H1 (cell line): Measurements from ENCODE around the gene ZBTB26. TPM values are rescaled to one million over a fixed set of nuclear protein-coding genes. Genes with fewer than 3 reads are reported as not detected.

Experiments used
- CTCF ChIA-PET: fragments of 300-600 bp; sonication (Branson Sonifier 250); formaldehyde crosslinking; loops from one replicate; lab custom pipeline; 2021; ENCODE audit not compliant: partially characterized antibody; lab: Charles Lee
- POLR2A ChIA-PET: fragments of 300-600 bp; sonication (Branson Sonifier 250); formaldehyde crosslinking; loops from one replicate; lab custom pipeline; 2021; ENCODE audit warnings: inconsistent platforms; ENCODE audit not compliant: partially characterized antibody; lab: Charles Lee
- DNase-seq, 2 experiments: peaks; one replicate each; pipeline versions ENCODE4 v3.0.0 to v3.0.0-alpha.2; 2010 to 2022; ENCODE audit warnings: low spot score in 2 of 2, low read depth in 1 of 2, mixed read lengths in 1 of 2
- FAIRE-seq: peaks from 2 replicates; lab custom pipeline; 2011; peaks lifted over from hg19 to GRCh38; lab: Jason Lieb, UNC
- H2AFZ ChIP-seq: 2 replicates; pipeline ENCODE4 v1.8.1; 2012; ENCODE audit warnings: low read length, inconsistent platforms
- H2AK5ac ChIP-seq: 2 replicates; pipeline ENCODE4 v1.6.1; 2013; ENCODE audit warnings: low read depth, low read length
- H2BK120ac ChIP-seq: replicated peaks from 2 replicates; pipeline ENCODE3; 2013; ENCODE audit warnings: low read depth, low read length, inconsistent platforms
- H2BK12ac ChIP-seq: 2 replicates; pipeline ENCODE4 v1.6.1; 2013; ENCODE audit warnings: low read depth, low read length
- H2BK15ac ChIP-seq: 2 replicates; pipeline ENCODE4 v1.6.1; 2013; ENCODE audit warnings: low read length
- H2BK20ac ChIP-seq: 2 replicates; pipeline ENCODE4 v1.6.1; 2013; ENCODE audit warnings: low read length
- H2BK5ac ChIP-seq: 2 replicates; pipeline ENCODE4 v1.6.1; 2013; ENCODE audit warnings: low read depth, low read length
- H3K14ac ChIP-seq: 2 replicates; pipeline ENCODE4 v1.6.1; 2013; ENCODE audit warnings: inconsistent platforms; ENCODE audit not compliant: insufficient read length
- H3K18ac ChIP-seq: 2 replicates; pipeline ENCODE4 v1.6.1; 2013; ENCODE audit warnings: low read length; ENCODE audit errors: extremely low read depth
- H3K23ac ChIP-seq: 2 replicates; pipeline ENCODE4 v1.6.1; 2013; ENCODE audit warnings: inconsistent platforms; ENCODE audit not compliant: insufficient read length
- H3K23me2 ChIP-seq: 2 replicates; pipeline ENCODE4 v1.6.1; 2013; ENCODE audit warnings: low read depth, low read length
- H3K27ac ChIP-seq: 2 replicates; pipeline ENCODE4 v1.6.1; 2011; ENCODE audit warnings: low read depth, low read length, inconsistent platforms
- H3K27me3 ChIP-seq, 4 experiments: replicated peaks in 1 of 4; 1 replicate in 1 of 4; 2 replicates in 3 of 4; pipeline versions ENCODE4 v1.6.1 to v1.8.1; 2011 to 2013; ENCODE audit warnings: low read length in 3 of 4, mild to moderate bottlenecking in 3 of 4, inconsistent platforms in 2 of 4, mixed read lengths in 2 of 4, moderate library complexity in 1 of 4; ENCODE audit not compliant: control insufficient read depth in 3 of 4, insufficient read depth in 3 of 4; ENCODE audit errors: extremely low read depth in 1 of 4
- H3K36me3 ChIP-seq, 4 experiments: 2 replicates each; pipeline versions ENCODE4 v1.6.1 to v1.8.1; 2011 to 2013; ENCODE audit warnings: mild to moderate bottlenecking in 4 of 4, low read length in 3 of 4, moderate library complexity in 2 of 4, control low read depth in 1 of 4, inconsistent platforms in 1 of 4; ENCODE audit not compliant: insufficient read depth in 4 of 4, control insufficient read depth in 2 of 4
- H3K4ac ChIP-seq: replicated peaks from 2 replicates; pipeline ENCODE3; 2013; ENCODE audit warnings: low read length, low read depth, mixed read lengths, inconsistent platforms; ENCODE audit not compliant: insufficient read length
- H3K4me1 ChIP-seq, 4 experiments: replicated peaks in 1 of 4; 1 replicate in 1 of 4; 2 replicates in 3 of 4; pipeline versions ENCODE4 v1.6.1 to v1.8.1; 2011 to 2013; ENCODE audit warnings: low read length in 3 of 4, inconsistent platforms in 2 of 4, mixed read lengths in 1 of 4; ENCODE audit not compliant: insufficient read depth in 4 of 4, control insufficient read depth in 3 of 4
- H3K4me2 ChIP-seq, 2 experiments: 2 replicates each; pipeline versions ENCODE4 v1.6.1 to v1.8.1; 2011 to 2013; ENCODE audit warnings: low read depth in 2 of 2, low read length in 2 of 2, control low read depth in 1 of 2, inconsistent platforms in 1 of 2, mild to moderate bottlenecking in 1 of 2; ENCODE audit not compliant: insufficient read depth in 1 of 2
- H3K4me3 ChIP-seq, 4 experiments: fragments of 200-600, 300-600 bp in 1 of 4; sonication (generic), shearing (Covaris generic), sonication (Bioruptor Twin) in 1 of 4; 2 replicates each; pipeline versions ENCODE4 v1.5.1 to v1.8.1; 2011 to 2016; ENCODE audit warnings: low read length in 4 of 4, low read depth in 3 of 4, control low read depth in 2 of 4, inconsistent platforms in 2 of 4, mild to moderate bottlenecking in 2 of 4, mixed read lengths in 1 of 4, moderate library complexity in 1 of 4; ENCODE audit not compliant: insufficient read depth in 2 of 4; ENCODE audit errors: extremely low read depth in 1 of 4
- H3K56ac ChIP-seq: replicated peaks from 2 replicates; pipeline ENCODE3; 2013; ENCODE audit warnings: low read depth, mild to moderate bottlenecking, mixed read lengths, low read length, inconsistent platforms; ENCODE audit not compliant: insufficient read length
- H3K79me1 ChIP-seq: 2 replicates; pipeline ENCODE4 v1.6.1; 2013; ENCODE audit warnings: low read depth, low read length, control low read depth
- H3K79me2 ChIP-seq, 2 experiments: 2 replicates each; pipeline versions ENCODE4 v1.6.1 to v1.8.1; 2012 to 2013; ENCODE audit warnings: low read length in 2 of 2, mild to moderate bottlenecking in 2 of 2, inconsistent platforms in 1 of 2; ENCODE audit not compliant: insufficient read depth in 2 of 2, control insufficient read depth in 1 of 2
- H3K9ac ChIP-seq, 4 experiments: replicated peaks in 1 of 4; 1 replicate in 1 of 4; 2 replicates in 3 of 4; pipeline versions ENCODE4 v1.6.1 to v1.8.1; 2011 to 2013; ENCODE audit warnings: low read depth in 3 of 4, low read length in 3 of 4, control low read depth in 2 of 4, mild to moderate bottlenecking in 2 of 4, moderate library complexity in 2 of 4, inconsistent platforms in 1 of 4; ENCODE audit errors: extremely low read depth in 1 of 4
- H3K9me3 ChIP-seq, 2 experiments: 2 replicates each; pipeline versions ENCODE4 v1.6.1 to v1.8.1; 2012 to 2013; ENCODE audit warnings: mild to moderate bottlenecking in 2 of 2, moderate library complexity in 2 of 2, control low read depth in 1 of 2, inconsistent platforms in 1 of 2, low read depth in 1 of 2, low read length in 1 of 2, mixed read lengths in 1 of 2; ENCODE audit not compliant: insufficient read depth in 2 of 2
- H4K20me1 ChIP-seq, 2 experiments: replicated peaks in 1 of 2; 2 replicates each; pipeline versions ENCODE3 to v1.8.1; 2011 to 2013; ENCODE audit warnings: inconsistent platforms in 2 of 2, low read length in 2 of 2, mild to moderate bottlenecking in 1 of 2; ENCODE audit not compliant: insufficient read depth in 2 of 2, control insufficient read depth in 1 of 2
- H4K5ac ChIP-seq: 2 replicates; pipeline ENCODE4 v1.6.1; 2013; ENCODE audit warnings: low read length, low read depth, mixed read lengths, inconsistent platforms; ENCODE audit not compliant: insufficient read length
- H4K8ac ChIP-seq: 2 replicates; pipeline ENCODE4 v1.8.0; 2013; ENCODE audit warnings: mild to moderate bottlenecking, moderate library complexity, low read length, inconsistent platforms; ENCODE audit not compliant: insufficient read depth; ENCODE audit errors: extremely low read depth
- H4K91ac ChIP-seq: replicated peaks from 2 replicates; pipeline ENCODE3; 2013; ENCODE audit warnings: low read length, mixed read lengths, inconsistent platforms; ENCODE audit not compliant: insufficient read length
- ASH2L ChIP-seq: fragments of 200-600, 300-600 bp; sonication (generic); IDR thresholded peaks from one replicate; pipeline ENCODE4 v1.7.1; 2017; ENCODE audit warnings: low read length
- BACH1 ChIP-seq: IDR thresholded peaks from 2 replicates; pipeline ENCODE4 v1.6.1; 2012; ENCODE audit warnings: low read length, improper control_type of control experiment
- BRCA1 ChIP-seq: IDR thresholded peaks from 2 replicates; pipeline ENCODE4 v1.6.1; 2012; ENCODE audit warnings: low read depth, low read length, improper control_type of control experiment
- CBX5 ChIP-seq: fragments of 300-800, 300-1000 bp; sonication (generic); IDR thresholded peaks from 2 replicates; pipeline ENCODE4 v1.7.1; 2016; ENCODE audit warnings: antibody characterized with exemption, low read length, low read depth
- CEBPB ChIP-seq: IDR thresholded peaks from 2 replicates; pipeline ENCODE4 v1.6.1; 2012; ENCODE audit warnings: low read depth, low read length
- HDAC2 ChIP-seq, 2 experiments: fragments of 300-600 bp in 1 of 2; sonication (generic) in 1 of 2; IDR thresholded peaks; 2 replicates each; pipeline ENCODE4 v1.6.1; 2011 to 2012; ENCODE audit warnings: low read depth in 2 of 2, low read length in 2 of 2, mild to moderate bottlenecking in 2 of 2, moderate library complexity in 2 of 2, borderline replicate concordance in 1 of 2, inconsistent platforms in 1 of 2
- KDM5A ChIP-seq: fragments of 200-600 bp; IDR thresholded peaks from 2 replicates; pipeline ENCODE4 v1.7.1; 2012; ENCODE audit warnings: mild to moderate bottlenecking, low read length, inconsistent platforms, mixed read lengths
- MAX ChIP-seq: IDR thresholded peaks from 2 replicates; pipeline ENCODE4 v1.6.1; 2012; ENCODE audit warnings: inconsistent platforms
- RBBP5 ChIP-seq: IDR thresholded peaks from 2 replicates; pipeline ENCODE4 v1.7.1; 2012; ENCODE audit warnings: low read depth, mild to moderate bottlenecking, inconsistent platforms, low read length, moderate library complexity, borderline replicate concordance
- TBP ChIP-seq: IDR thresholded peaks from 2 replicates; pipeline ENCODE4 v1.6.1; 2011; ENCODE audit warnings: low read depth, low read length, improper control_type of control experiment
- WGBS, 2 experiments: shearing (Covaris generic) in 1 of 2; methylation state at CpG; one replicate each; pipeline versions ENCODE4 v1.1.6 to v1.1.7; 2013 to 2015; ENCODE audit warnings: low lambda C conversion rate in 2 of 2, mixed read lengths in 2 of 2, inconsistent platforms in 1 of 2, low coverage in 1 of 2, missing lambda C conversion rate in 1 of 2; ENCODE audit not compliant: insufficient replicate concordance in 2 of 2, insufficient coverage in 1 of 2, insufficient read length in 1 of 2; ENCODE audit errors: extremely low coverage in 1 of 2, missing lambda C conversion rate in 1 of 2; 5-methylcytosine and 5-hydroxymethylcytosine counted together
- polyA plus RNA-seq, 7 experiments: library from polyadenylated mRNA; depleted of rRNA in 3 of 7; stranded (reverse) in 5 of 7; unstranded in 2 of 7; fragments of >200 nt in 5 of 7; fragments of 200-250 nt in 2 of 7; gene quantifications; 1 replicate in 5 of 7; 2 replicates in 1 of 7; 4 replicates in 1 of 7; pipeline versions ENCODE4 v1.2.1 to v1.2.3, GENCODE V29; 2011 to 2013; ENCODE audit warnings: missing spikeins in 2 of 7, mixed read lengths in 2 of 7
- total RNA-seq: library from RNA; stranded (reverse); fragmentation: NEBNext Ultra II Directional; extraction: Animal tissue kit (Norgen Biotek cat#: 25700); gene quantifications from 2 replicates; pipeline ENCODE4 v1.2.1, GENCODE V29; 2021

ZBTB26 gene
- total and polyA plus RNA-seq, 2 of the 8 experiments (the other 6 are each of a cell fraction or from before 2014, with no cell fraction given), result 5.7 to 7.4 TPM

DNA sequence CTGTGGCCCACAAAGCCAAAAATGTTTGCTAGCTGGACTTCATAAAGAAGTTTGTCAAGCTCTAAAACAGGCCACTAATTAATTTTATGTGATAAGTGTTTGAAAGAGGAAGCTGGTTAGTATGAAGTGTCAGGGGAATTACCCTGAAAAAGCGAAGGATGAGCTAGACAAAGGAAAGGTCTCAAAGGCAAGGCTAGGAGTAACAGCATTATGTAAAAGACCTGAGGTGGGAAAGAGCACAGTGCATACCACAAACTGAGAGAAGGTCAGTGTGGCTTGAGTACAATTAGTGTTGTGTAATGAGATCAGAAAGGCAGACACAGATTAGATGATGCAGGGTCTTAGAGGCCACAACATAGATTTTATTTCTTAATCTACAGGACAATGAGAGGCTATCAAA lies 55.8 kb downstream of the ZBTB26 start:
- Histone ChIP-seq H4K5ac (no peak overlapping the region), H2AFZ (no peak overlapping the region), H3K4me3 (no peak overlapping the region), H3K9ac (no peak overlapping the region), H2BK20ac (no peak overlapping the region), H3K4me2 (no peak overlapping the region), H3K27me3 (no peaks in the 10 kb centered on the region), H3K23ac (no peak overlapping the region), H3K4ac (no peak overlapping the region), H3K79me1 (no peaks in the 10 kb centered on the region), H3K56ac (no peak overlapping the region), H4K91ac (no peak overlapping the region), H2BK120ac (no peak overlapping the region), H3K79me2 (no peaks in the 10 kb centered on the region), H3K14ac (no peak overlapping the region), H3K23me2 (no peaks in the 10 kb centered on the region), H3K27ac (no peak overlapping the region), H4K8ac (no peak overlapping the region), H2BK5ac (no peak overlapping the region), H4K20me1 (peaks cover 0 to 3% of the 10 kb centered on the region in 2 experiments), H2BK12ac (no peak overlapping the region), H3K9me3 (no peaks in the 10 kb centered on the region), H3K4me1 (no peaks in the 10 kb centered on the region), H2AK5ac (no peak overlapping the region), H2BK15ac (no peak overlapping the region), H3K36me3 (peaks cover 19 to 82% (median 59%) of the 10 kb centered on the region in 4 experiments), H3K18ac (no peak overlapping the region)
- ChIA-PET CTCF (interaction anchor here (1.2 to 1.5 kb wide), 2 partner anchors 12 to 38 kb away, joined by 3 to 4 read pairs; partner anchors contain the start of gene ZBTB6), POLR2A (interaction anchor here (1.0 to 3.2 kb wide), 3 partner anchors 12 to 37 kb away, joined by 3 to 9 read pairs (median 6); no protein-coding TSS in a partner anchor)
- TF ChIP-seq TBP (no peak), RBBP5 (no peak), CEBPB (no peak), MAX (no peak), HDAC2 (IDR thresholded peaks at IDR 0.05; ENCODE audit: borderline replicate concordance in 1 of 2, low read depth in 2 of 2, low read length in 2 of 2) (no peak), CBX5 (no peak), BRCA1 (no peak), ASH2L (no peak), BACH1 (no peak), KDM5A (no peak)
- DNase-seq (no peak), FAIRE-seq (no peak)
- 91% methylated on average over 1 of the region's 1 CpG; no CpG with 5 or more reads in 1 of the 2 experiments for whole genome bisulfite sequencing, 2 experiments
